ENCODE measurements around the gene COL4A2.

The COL4A2 gene

GRCh38 chr13:110412132-110412914 lies 105.2 kb downstream of the COL4A2 start:
- peak; percentile 92 for TF ChIP-seq CTCF (IDR thresholded peaks at IDR 0.05; ENCODE audit: low read depth, low read length, missing control alignments)
- in situ Hi-C loops (cut with HindIII; ENCODE audit: low pct_ligation_motif_present, low sequenced_read_pairs), result no loop called here
- H3K4me3 ChIP-seq (ENCODE audit: low read depth, low read length), result no peak overlapping the region
- H3K27ac ChIP-seq, result peak overlapping the region; percentile 98
- peak; percentile 99 for DNase-seq
- peaks cover 56% of the 10 kb centered on the region for H3K36me3 ChIP-seq (replicated peaks)
- no peaks in the 10 kb centered on the region for H3K27me3 ChIP-seq (replicated peaks)

- Histone ChIP-seq H3K27me3 (replicated peaks) (no peaks in the 10 kb centered on the region), H3K36me3 (replicated peaks) (peaks cover 54% of the 10 kb centered on the region), H3K4me3 (ENCODE audit: low read depth, low read length) (no peak overlapping the region), H3K27ac (peak overlapping the region; percentile 98)
- TF ChIP-seq CTCF (IDR thresholded peaks at IDR 0.05; ENCODE audit: low read depth, low read length, missing control alignments), result no peak
- DNase-seq, result no peak
- in situ Hi-C loops (cut with HindIII; ENCODE audit: low pct_ligation_motif_present, low sequenced_read_pairs), result no loop called here
These were observed 106.1 kb downstream of the COL4A2 start for GRCh38 chr13:110413016-110413675.

GRCh38 chr13:110413676-110414040 lies 106.6 kb downstream of the COL4A2 start:
- Histone ChIP-seq H3K27me3 (replicated peaks) (no peaks in the 10 kb centered on the region), H3K36me3 (replicated peaks) (peaks cover 50% of the 10 kb centered on the region), H3K27ac (peak overlapping the region; percentile 98), H3K4me3 (ENCODE audit: low read depth, low read length) (no peak overlapping the region)
- in situ Hi-C loops (cut with HindIII; ENCODE audit: low pct_ligation_motif_present, low sequenced_read_pairs), result no loop called here
- TF ChIP-seq CTCF (IDR thresholded peaks at IDR 0.05; ENCODE audit: low read depth, low read length, missing control alignments), result no peak
- DNase-seq, result no peak

- in situ Hi-C loops (cut with HindIII; ENCODE audit: low pct_ligation_motif_present, low sequenced_read_pairs), result no loop called here
- DNase-seq, result no peak
- Histone ChIP-seq H3K27ac (peak overlapping the region; percentile 98), H3K36me3 (replicated peaks) (peaks cover 47% of the 10 kb centered on the region), H3K4me3 (ENCODE audit: low read depth, low read length) (no peak overlapping the region), H3K27me3 (replicated peaks) (no peaks in the 10 kb centered on the region)
- no peak for TF ChIP-seq CTCF (IDR thresholded peaks at IDR 0.05; ENCODE audit: low read depth, low read length, missing control alignments)
These were observed 107.2 kb downstream of the COL4A2 start for GRCh38 chr13:110414283-110414682.

GRCh38 chr13:110414931-110415330 lies 107.8 kb downstream of the COL4A2 start:
- peaks cover 52% of the 10 kb centered on the region for H3K36me3 ChIP-seq (replicated peaks)
- in situ Hi-C loops (cut with HindIII; ENCODE audit: low pct_ligation_motif_present, low sequenced_read_pairs), result no loop called here
- no peak for TF ChIP-seq CTCF (IDR thresholded peaks at IDR 0.05; ENCODE audit: low read depth, low read length, missing control alignments)
- DNase-seq, result no peak
- H3K4me3 ChIP-seq (ENCODE audit: low read depth, low read length), result no peak overlapping the region
- H3K27me3 ChIP-seq (replicated peaks), result no peaks in the 10 kb centered on the region
- H3K27ac ChIP-seq, result peak overlapping the region; percentile 98
